HCT116 (cell line): ENCODE data around the gene COX20.

Experiments
- ATF3 ChIP-seq: IDR thresholded peaks from 2 replicates; pipeline ENCODE4 v1.6.1; 2012
- CBX3 ChIP-seq: IDR thresholded peaks from 2 replicates; pipeline ENCODE4 v1.6.1; 2012; ENCODE audit warnings: low read depth
- POLR2A ChIP-seq: IDR thresholded peaks from 2 replicates; pipeline ENCODE4 v1.7.0; 2011; ENCODE audit warnings: borderline replicate concordance; ENCODE audit not compliant: insufficient read depth, insufficient read length; ENCODE audit errors: extremely low read depth
- SIN3A ChIP-seq: IDR thresholded peaks from 2 replicates; pipeline ENCODE4 v1.6.1; 2012; ENCODE audit warnings: low read depth
- ZNF274 ChIP-seq: fragments of 200-500 bp; sonication (Bioruptor generic); IDR thresholded peaks from 2 replicates; pipeline ENCODE4 v1.6.1; 2014; ENCODE audit warnings: mild to moderate bottlenecking, low read depth, low read length, inconsistent platforms
- TF ChIP-seq, protein P1 (sequence below), 3 experiments: fragments of 200-600 bp in 1 of 3; sonication (generic) in 1 of 3; IDR thresholded peaks in 2 of 3; conservative IDR thresholded peaks in 1 of 3; 2 replicates each; pipeline ENCODE4 v1.5.1; 2012 to 2017; ENCODE audit warnings: low read depth in 2 of 3, low read length in 2 of 3, antibody characterized with exemption in 1 of 3, borderline replicate concordance in 1 of 3, control low read depth in 1 of 3, mild to moderate bottlenecking in 1 of 3, mixed read lengths in 1 of 3, mixed run types in 1 of 3, moderate library complexity in 1 of 3; ENCODE audit not compliant: insufficient read depth in 1 of 3

DNA sequence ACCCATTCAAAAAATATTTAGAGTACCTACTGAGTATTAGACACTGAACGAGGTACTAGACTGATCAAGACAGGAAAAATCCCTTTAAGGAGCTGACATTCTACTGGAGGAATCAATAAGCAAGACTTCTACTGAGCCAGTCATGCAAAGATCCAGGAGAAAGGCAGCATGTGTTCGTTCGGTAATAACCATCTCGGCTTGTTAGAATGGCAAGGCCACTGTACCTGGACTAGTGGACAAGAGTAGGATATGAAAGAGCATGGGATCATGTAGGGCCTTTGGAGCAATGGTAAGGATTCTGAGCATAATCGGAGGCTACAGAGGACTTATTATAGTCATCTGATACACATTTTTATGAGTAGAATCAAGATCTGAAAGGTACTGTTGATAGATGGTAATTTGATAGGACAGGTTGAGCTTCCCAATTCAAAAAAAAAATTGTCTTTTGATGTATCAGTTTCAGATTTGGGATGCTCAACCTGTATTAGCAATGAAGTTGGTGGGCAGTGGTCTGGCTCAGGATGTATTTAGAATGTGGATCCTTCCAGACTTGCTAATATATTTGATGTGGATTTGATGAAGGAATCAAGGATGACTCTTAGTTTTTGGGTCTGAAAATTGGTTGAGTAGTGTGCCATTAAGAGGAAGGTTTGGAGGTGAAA lies 2.3 kb downstream of the COX20 start:
- TF ChIP-seq POLR2A (no peak), SIN3A (no peak), ZNF274 (no peak), ATF3 (no peak), CBX3 (no peak)
- TF ChIP-seq, protein P1, sequence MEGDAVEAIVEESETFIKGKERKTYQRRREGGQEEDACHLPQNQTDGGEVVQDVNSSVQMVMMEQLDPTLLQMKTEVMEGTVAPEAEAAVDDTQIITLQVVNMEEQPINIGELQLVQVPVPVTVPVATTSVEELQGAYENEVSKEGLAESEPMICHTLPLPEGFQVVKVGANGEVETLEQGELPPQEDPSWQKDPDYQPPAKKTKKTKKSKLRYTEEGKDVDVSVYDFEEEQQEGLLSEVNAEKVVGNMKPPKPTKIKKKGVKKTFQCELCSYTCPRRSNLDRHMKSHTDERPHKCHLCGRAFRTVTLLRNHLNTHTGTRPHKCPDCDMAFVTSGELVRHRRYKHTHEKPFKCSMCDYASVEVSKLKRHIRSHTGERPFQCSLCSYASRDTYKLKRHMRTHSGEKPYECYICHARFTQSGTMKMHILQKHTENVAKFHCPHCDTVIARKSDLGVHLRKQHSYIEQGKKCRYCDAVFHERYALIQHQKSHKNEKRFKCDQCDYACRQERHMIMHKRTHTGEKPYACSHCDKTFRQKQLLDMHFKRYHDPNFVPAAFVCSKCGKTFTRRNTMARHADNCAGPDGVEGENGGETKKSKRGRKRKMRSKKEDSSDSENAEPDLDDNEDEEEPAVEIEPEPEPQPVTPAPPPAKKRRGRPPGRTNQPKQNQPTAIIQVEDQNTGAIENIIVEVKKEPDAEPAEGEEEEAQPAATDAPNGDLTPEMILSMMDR (IDR thresholded peaks at IDR 0.05 in 2 of 3, conservative IDR thresholded peaks at IDR 0.05 in 1 of 3; ENCODE audit: borderline replicate concordance in 1 of 3, insufficient read depth in 1 of 3, low read depth in 2 of 3, low read length in 2 of 3), result no peak
